Adrenal gland (tissue), 12 donors: ENCODE measurements around the gene SP110. TPM values are rescaled to one million over a fixed set of nuclear protein-coding genes. Genes with fewer than 3 reads are reported as not detected.

Source experiments
- DNase-seq, 7 donors: peaks; one replicate each; pipeline ENCODE4 v3.0.0-alpha.2; 2019 to 2020
- H3K27ac ChIP-seq, 5 donors: fragments of 200-600 bp; sonication (generic) in 4 of 5; 1 replicate in 3 of 5; 2 replicates in 2 of 5; pipeline versions ENCODE4 v1.5.1 to v1.8.0; 2016 to 2020; ENCODE audit warnings: mild to moderate bottlenecking in 1 of 5
- H3K27me3 ChIP-seq: fragments of 200-600 bp; 2 replicates; pipeline ENCODE4 v1.8.0; 2021
- H3K36me3 ChIP-seq, 2 donors: fragments of 200-600 bp; replicated peaks in 1 of 2; 1 replicate in 1 of 2; 2 replicates in 1 of 2; pipeline versions ENCODE4 v1.5.1 to v1.8.0; 2018 to 2022
- H3K4me1 ChIP-seq, 2 donors: fragments of 200-600 bp; replicated peaks in 1 of 2; 1 replicate in 1 of 2; 2 replicates in 1 of 2; pipeline versions ENCODE4 v1.5.1 to v1.8.0; 2018 to 2021
- H3K4me3 ChIP-seq, 4 donors: fragments of 200-600 bp; sonication (generic) in 3 of 4; one replicate each; pipeline ENCODE4 v1.5.1; 2016 to 2018
- H3K9me3 ChIP-seq, 3 donors: fragments of 200-600 bp; sonication (generic) in 1 of 3; replicated peaks in 1 of 3; 1 replicate in 2 of 3; 2 replicates in 1 of 3; pipeline versions ENCODE4 v1.5.1 to v1.8.0; 2016 to 2021
- POLR2A ChIP-seq, 2 donors: fragments of 450-650 bp; IDR thresholded peaks; one replicate each; pipeline ENCODE4 v1.6.1; 2017; ENCODE audit warnings: antibody characterized with exemption in 2 of 2, mild to moderate bottlenecking in 2 of 2, moderate library complexity in 1 of 2
- WGBS, 4 donors: extraction: QIAGEN DNeasy Blood & Tissue Kit in 2 of 4; methylation state at CpG; one replicate each; pipeline versions ENCODE4 v1.1.5 to v1.1.7; 2013 to 2017; 5-methylcytosine and 5-hydroxymethylcytosine counted together
- intact Hi-C, 2 donors: fragments of 100-400 bp; cut with DNase I; formaldehyde crosslinking; loops; one replicate each; pipeline versions ENCODE4 v1.14.1 to v1.15.0; 2022 to 2023
- polyA plus RNA-seq, 3 donors: library from polyadenylated mRNA; stranded (reverse); fragments of 200-250 nt in 2 of 3; fragments of 350-450 nt in 1 of 3; fragmentation: Illumina TruSeq in 1 of 3; extraction: RNeasy Lipid Tissue Mini Kit (QIAGEN cat#74804) in 1 of 3; gene quantifications; one replicate each; pipeline ENCODE4 v1.2.3, GENCODE V29; 2013 to 2014
- total RNA-seq, 9 donors: library from RNA; depleted of rRNA in 4 of 9; stranded (reverse); fragments of >200 nt in 4 of 9; fragments of 120-200 nt in 1 of 9; fragmentation: NEBNext Ultra II Directional in 1 of 9; extraction: Animal tissue kit (Norgen Biotek cat#: 25700) in 1 of 9; gene quantifications; one replicate each; pipeline versions ENCODE4 v1.1.0 to v1.2.4, GENCODE V29; 2013 to 2023
- TF ChIP-seq, protein P1 (sequence below), 6 experiments: fragments of 450-650 bp in 4 of 6; fragments of 200-600 bp in 2 of 6; sonication (generic) in 1 of 6; IDR thresholded peaks; 1 replicate in 5 of 6; 2 replicates in 1 of 6; pipeline versions ENCODE4 v1.5.1 to v1.8.0; 2016 to 2021; ENCODE audit warnings: antibody characterized with exemption in 6 of 6, mild to moderate bottlenecking in 2 of 6, moderate library complexity in 1 of 6
- donor health status: healthy with polysubstance abuse.
- donor health status: Bipolar disorder and iron deficiency.
- donor health status: DM: yes; HTN: yes; CAD: no.
- donor health status: DM: no; HTN: no; CAD: no.
- donor health status: DM: no; HTN: no; CAD: no.
- donor health status: DM: yes; HTN: yes; CAD: no.

SP110 gene
- total and polyA plus RNA-seq, 12 donors: 7.8 to 37.9 (median 16.8) TPM

DNA sequence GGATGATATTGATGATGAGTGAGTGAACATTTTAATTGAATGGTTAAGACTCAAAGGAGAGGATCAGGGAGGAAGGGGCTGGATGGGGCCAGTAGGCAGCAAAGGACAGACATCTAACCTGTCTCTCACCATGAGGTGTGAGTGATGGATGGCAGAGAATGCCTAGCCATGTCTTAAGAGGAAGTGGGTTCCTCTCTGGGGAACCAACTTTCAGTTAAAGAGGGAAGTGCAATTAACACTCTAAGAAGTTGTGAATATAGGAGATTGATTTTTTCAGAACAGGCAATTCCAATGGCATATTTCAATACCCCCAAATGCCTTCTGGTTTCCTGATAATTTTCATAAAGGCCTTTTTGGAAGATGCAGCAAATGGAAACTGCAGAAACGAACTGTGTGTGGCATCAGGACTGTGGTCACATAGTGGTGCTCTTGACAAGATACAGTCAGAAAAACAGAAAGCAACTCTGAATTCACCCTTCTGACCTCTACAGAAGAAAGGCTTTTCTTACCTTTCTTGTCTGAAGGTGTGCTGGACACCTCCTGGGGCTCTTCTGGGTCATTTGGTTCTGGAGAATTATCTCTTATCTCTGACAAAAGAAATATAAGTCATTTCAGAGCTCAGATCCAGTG lies 10.2 kb downstream of the SP110 start:
- H3K27me3 ChIP-seq: no peaks in the 10 kb centered on the region
- TF ChIP-seq POLR2A (IDR thresholded peaks at IDR 0.05): no peak
- H3K36me3 ChIP-seq: peaks cover 0 to 80% of the 10 kb centered on the region in 2 donors
- DNase-seq: no peak
- no peak overlapping the region for H3K27ac ChIP-seq
- H3K4me3 ChIP-seq: no peak overlapping the region
- no peaks in the 10 kb centered on the region for H3K4me1 ChIP-seq
- intact Hi-C loops: no loop called here
- no peaks in the 10 kb centered on the region for H3K9me3 ChIP-seq
- 72 to 91% (median 79%) methylated on average over 1 of the region's 1 CpG for WGBS, 4 donors

DNA sequence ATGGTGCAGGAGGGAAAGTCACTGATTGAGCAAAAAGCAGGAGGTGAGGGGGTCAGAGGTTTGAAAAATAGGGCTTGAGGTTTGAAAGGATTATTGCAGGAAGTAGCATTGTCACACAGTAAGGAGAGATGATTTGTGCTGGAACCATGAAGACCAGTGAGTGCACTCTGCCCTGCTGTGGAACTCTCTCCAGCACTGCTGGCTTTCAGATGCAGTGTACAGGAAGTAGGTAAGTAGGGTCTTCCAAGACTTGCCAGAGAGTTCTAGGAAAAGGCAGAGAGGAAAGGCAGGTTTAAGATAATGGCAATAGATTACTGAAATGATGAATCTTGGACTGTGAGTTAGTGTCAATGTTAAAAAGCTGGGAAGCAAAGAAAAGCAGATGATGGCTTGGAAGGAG lies 11.2 kb downstream of the SP110 start:
- H3K9me3 ChIP-seq: no peaks in the 10 kb centered on the region
- TF ChIP-seq, protein P1, sequence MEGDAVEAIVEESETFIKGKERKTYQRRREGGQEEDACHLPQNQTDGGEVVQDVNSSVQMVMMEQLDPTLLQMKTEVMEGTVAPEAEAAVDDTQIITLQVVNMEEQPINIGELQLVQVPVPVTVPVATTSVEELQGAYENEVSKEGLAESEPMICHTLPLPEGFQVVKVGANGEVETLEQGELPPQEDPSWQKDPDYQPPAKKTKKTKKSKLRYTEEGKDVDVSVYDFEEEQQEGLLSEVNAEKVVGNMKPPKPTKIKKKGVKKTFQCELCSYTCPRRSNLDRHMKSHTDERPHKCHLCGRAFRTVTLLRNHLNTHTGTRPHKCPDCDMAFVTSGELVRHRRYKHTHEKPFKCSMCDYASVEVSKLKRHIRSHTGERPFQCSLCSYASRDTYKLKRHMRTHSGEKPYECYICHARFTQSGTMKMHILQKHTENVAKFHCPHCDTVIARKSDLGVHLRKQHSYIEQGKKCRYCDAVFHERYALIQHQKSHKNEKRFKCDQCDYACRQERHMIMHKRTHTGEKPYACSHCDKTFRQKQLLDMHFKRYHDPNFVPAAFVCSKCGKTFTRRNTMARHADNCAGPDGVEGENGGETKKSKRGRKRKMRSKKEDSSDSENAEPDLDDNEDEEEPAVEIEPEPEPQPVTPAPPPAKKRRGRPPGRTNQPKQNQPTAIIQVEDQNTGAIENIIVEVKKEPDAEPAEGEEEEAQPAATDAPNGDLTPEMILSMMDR (IDR thresholded peaks at IDR 0.05): no peak
- TF ChIP-seq POLR2A (IDR thresholded peaks at IDR 0.05): no peak
- intact Hi-C loops: no loop called here
- no peaks in the 10 kb centered on the region for H3K27me3 ChIP-seq
- H3K36me3 ChIP-seq: peaks cover 0 to 79% of the 10 kb centered on the region in 2 donors
- no peak for DNase-seq
- H3K4me3 ChIP-seq: no peak overlapping the region
- H3K4me1 ChIP-seq: no peaks in the 10 kb centered on the region
- H3K27ac ChIP-seq: no peak overlapping the region

DNA sequence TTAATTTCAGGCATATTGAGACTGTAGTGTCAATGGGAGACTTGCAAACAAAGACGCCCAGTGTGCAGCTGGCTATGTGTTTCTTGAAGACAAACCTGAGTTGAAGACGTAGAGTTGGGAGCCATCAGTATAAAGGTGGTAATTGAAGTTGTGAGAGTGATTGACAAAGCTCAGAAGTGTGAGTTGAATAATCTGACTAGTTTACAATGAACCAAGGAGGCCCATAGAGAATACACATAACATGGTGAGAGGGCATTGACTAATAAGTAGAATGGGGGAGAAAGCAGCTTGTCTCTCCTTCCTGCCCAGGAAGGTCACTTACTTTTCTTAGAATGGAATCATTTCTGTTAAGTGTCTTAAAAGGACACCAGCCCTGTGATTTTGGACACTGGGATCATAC lies 14.1 kb downstream of the SP110 start:
- Histone ChIP-seq H3K27ac (no peak overlapping the region), H3K9me3 (no peaks in the 10 kb centered on the region), H3K36me3 (peaks cover 0 to 77% of the 10 kb centered on the region in 2 donors), H3K4me1 (no peaks in the 10 kb centered on the region), H3K4me3 (no peak overlapping the region), H3K27me3 (no peaks in the 10 kb centered on the region)
- no peak for TF ChIP-seq POLR2A (IDR thresholded peaks at IDR 0.05)
- TF ChIP-seq, protein P1 (IDR thresholded peaks at IDR 0.05): no peak
- intact Hi-C loops: no loop called here
- DNase-seq: no peak
- WGBS, 4 donors: 85 to 97% (median 91%) methylated on average over 2 of the region's 2 CpGs

DNA sequence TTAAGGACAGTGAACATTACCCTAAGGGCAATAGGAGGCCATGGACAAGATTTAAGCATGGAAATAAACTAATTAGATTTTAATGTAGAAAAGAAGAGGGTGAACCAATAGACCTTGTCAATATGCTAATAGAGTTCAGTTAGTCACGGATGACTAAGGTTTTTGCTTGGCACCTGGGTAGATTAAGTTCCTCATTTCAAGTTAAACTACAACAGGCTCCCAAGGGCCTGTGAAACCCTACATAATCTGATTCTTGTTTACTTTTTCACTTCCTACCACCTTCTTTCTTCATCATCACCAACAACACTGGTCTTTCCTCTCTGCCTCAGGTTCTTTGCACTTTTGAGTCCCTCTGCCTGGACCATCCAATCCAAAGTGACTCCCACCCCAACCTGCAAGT lies 14.8 kb downstream of the SP110 start:
- WGBS, 4 donors: 71 to 82% (median 76%) methylated on average over 1 of the region's 1 CpG
- Histone ChIP-seq H3K4me1 (no peaks in the 10 kb centered on the region), H3K9me3 (no peaks in the 10 kb centered on the region), H3K36me3 (peaks cover 0 to 77% of the 10 kb centered on the region in 2 donors), H3K27ac (no peak overlapping the region), H3K27me3 (no peaks in the 10 kb centered on the region), H3K4me3 (no peak overlapping the region)
- TF ChIP-seq, protein P1 (IDR thresholded peaks at IDR 0.05): no peak
- no peak for TF ChIP-seq POLR2A (IDR thresholded peaks at IDR 0.05)
- intact Hi-C loops: no loop called here
- no peak for DNase-seq

DNA sequence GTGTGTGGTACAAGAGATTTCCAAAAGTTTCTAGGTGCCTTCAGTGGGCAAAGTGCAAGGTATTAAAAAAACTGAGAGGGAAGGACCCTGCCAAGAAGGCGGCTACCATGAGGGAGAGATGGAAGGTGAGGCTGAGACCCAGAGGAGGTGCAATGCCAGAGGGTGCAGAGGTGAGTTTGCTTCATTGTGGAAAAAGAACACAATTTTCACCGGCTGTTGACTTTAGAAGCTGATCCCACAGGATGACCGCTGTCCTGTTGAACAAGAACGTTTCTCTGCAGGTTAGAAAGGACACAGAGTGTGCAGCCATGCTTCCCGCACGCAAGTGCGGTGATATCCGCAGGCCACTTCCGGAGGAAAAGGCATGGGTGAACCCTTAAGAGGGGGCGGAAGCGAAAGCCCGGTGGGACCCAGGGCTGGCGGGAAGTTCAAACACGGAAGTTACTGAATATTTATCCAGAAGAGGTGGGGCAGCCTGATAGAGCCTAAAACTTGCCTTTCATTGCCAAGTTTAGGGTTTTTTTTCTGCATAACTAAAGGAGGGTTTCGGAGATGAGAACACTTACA lies 16.6 kb downstream of the SP110 start:
- Histone ChIP-seq H3K36me3 (peaks cover 0 to 75% of the 10 kb centered on the region in 2 donors), H3K4me3 (no peak overlapping the region), H3K27ac (no peak overlapping the region), H3K9me3 (no peaks in the 10 kb centered on the region), H3K27me3 (no peaks in the 10 kb centered on the region), H3K4me1 (no peaks in the 10 kb centered on the region)
- intact Hi-C loops: no loop called here
- no peak for TF ChIP-seq POLR2A (IDR thresholded peaks at IDR 0.05)
- TF ChIP-seq, protein P1 (IDR thresholded peaks at IDR 0.05): no peak
- 95 to 96% (median 96%) methylated on average over 15 of the region's 15 CpGs for WGBS, 4 donors
- no peak for DNase-seq
